ENCODE results near the gene SCGB3A1. TPM values are rescaled to one million over a fixed set of nuclear protein-coding genes. Genes with fewer than 3 reads are reported as not detected.

The SCGB3A1 gene
- total and polyA plus RNA-seq, 9 of the 15 experiments (the other 6 are each of a cell fraction or from before 2014, with no cell fraction given), result 0.33 TPM; not detected in 8

GRCh38 chr5:180590543-180591310, 572 bp downstream of the SCGB3A1 start (continued):
- TF ChIP-seq CUX1 (CRISPR knock-in tag; IDR thresholded peaks at IDR 0.05), result no peak
- TF ChIP-seq PRPF4 (IDR thresholded peaks at IDR 0.05; ENCODE audit: insufficient read depth, low read depth, low read length, poor library complexity, severe bottlenecking), result no peak
- TF ChIP-seq HINFP (tag; conservative IDR thresholded peaks at IDR 0.05; ENCODE audit: low read depth), result no peak
- TF ChIP-seq COPS2 (conservative IDR thresholded peaks at IDR 0.05), result no peak
- no peak for TF ChIP-seq ZC3H8 (IDR thresholded peaks at IDR 0.05)
- TF ChIP-seq ESRRA (IDR thresholded peaks at IDR 0.05; ENCODE audit: borderline replicate concordance, low read depth), result no peak
- no peak for TF ChIP-seq ZNF197 (CRISPR knock-in tag; IDR thresholded peaks at IDR 0.05; ENCODE audit: low read depth)
- TF ChIP-seq CCNT2 (IDR thresholded peaks at IDR 0.05; ENCODE audit: borderline replicate concordance, extremely low read depth, insufficient read length, low read depth, low read length), result no peak
- no peak for TF ChIP-seq E2F1 (CRISPR knock-in tag; IDR thresholded peaks at IDR 0.05)
- TF ChIP-seq GATA2 (CRISPR knock-in tag; IDR thresholded peaks at IDR 0.05), result no peak
